Lower leg skin (tissue), 4 donors: ENCODE results near the gene CLRN3. TPM values are rescaled to one million over a fixed set of nuclear protein-coding genes. Genes with fewer than 3 reads are reported as not detected.

Experiments
- DNase-seq, 2 donors: peaks; one replicate each; pipeline ENCODE4 v3.0.0-alpha.2; 2019; ENCODE audit warnings: low spot score in 2 of 2
- H3K4me3 ChIP-seq: fragments of 200-600 bp; sonication (generic); 2 replicates; pipeline ENCODE4 v1.5.1; 2017; ENCODE audit warnings: mild to moderate bottlenecking, low read depth; ENCODE audit not compliant: poor library complexity, severe bottlenecking
- CTCF ChIP-seq, 3 donors: fragments of 450-650 bp; IDR thresholded peaks; one replicate each; pipeline ENCODE4 v1.5.1; 2016; ENCODE audit warnings: antibody characterized with exemption in 3 of 3, mild to moderate bottlenecking in 3 of 3, moderate library complexity in 2 of 3
- POLR2A ChIP-seq, 2 donors: fragments of 450-650 bp; IDR thresholded peaks; one replicate each; pipeline ENCODE4 v1.6.1; 2016 to 2017; ENCODE audit warnings: antibody characterized with exemption in 2 of 2, mild to moderate bottlenecking in 1 of 2, moderate library complexity in 1 of 2
- whole genome bisulfite sequencing, 2 donors: methylation state at CpG; one replicate each; pipeline ENCODE4 v1.1.5; 2018; 5-methylcytosine and 5-hydroxymethylcytosine counted together
- intact Hi-C: fragments of 100-400 bp; cut with DNase I; formaldehyde crosslinking; loops from one replicate; pipeline ENCODE4 v1.15.0; 2023; ENCODE audit warnings: low total_unique reads
- total RNA-seq, 4 donors: library from RNA; depleted of rRNA; stranded (reverse); fragments of >200 nt; gene quantifications; one replicate each; pipeline ENCODE4 v1.1.0, GENCODE V29; 2016

CLRN3 gene
- total RNA-seq, 4 donors from 2014 or later, result not detected

DNA sequence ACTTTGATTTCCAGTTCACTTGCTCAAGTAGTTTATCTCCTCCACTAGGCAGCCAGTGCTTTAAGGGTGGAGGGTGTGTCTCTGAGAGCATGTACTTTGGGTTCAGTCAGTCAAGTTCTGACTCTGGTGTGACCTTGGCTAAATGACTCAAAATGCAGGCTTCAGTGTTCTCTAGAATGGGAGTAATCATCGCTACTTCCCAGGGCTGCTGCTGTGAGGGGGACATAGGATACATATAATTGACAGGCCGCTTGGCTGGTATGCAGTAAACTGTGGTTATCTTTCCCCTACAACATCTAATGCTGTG lies 17.7 kb upstream of the CLRN3 start:
- TF ChIP-seq CTCF (IDR thresholded peaks at IDR 0.05) (no peak), POLR2A (IDR thresholded peaks at IDR 0.05) (no peak)

DNA sequence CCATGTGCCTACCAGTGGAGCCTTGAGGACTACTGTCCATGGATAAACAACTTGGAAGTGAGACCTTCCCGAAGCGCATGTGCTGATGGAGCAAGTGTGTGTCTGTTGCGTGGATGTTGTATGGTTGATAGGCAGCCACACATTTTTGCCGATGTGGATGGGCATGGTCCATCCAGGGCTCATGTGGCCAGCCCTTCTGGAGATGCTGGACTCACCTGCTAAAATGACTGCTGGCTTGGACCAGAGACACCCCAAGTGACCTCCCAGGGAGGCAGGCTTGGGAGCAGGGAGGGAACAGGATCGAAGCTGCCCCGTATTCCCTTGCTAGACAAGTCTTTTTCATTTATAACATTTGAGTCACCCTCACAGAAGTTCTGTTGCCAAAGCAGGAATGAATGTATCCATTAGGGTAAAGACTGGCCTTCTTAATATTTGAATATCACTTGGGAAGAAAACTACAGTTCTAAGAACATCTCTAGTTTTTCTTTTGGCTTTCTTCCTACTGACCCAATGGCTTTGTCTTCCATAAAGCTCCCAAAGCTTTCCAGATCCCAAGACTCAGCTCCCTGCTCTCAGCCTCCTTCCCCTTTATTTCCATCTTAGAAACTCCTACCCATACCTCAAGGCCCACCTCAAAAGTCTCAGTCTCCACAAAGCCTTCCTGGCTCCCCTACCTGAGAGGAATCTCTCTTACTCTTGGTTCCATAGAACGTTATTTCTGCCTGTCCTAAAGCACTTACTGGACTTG lies 17.1 kb upstream of the CLRN3 start:
- peak in 1 of 2 donors; percentile 49 for DNase-seq
- no peak overlapping the region for H3K4me3 ChIP-seq
- WGBS, 2 donors, result 89 to 92% methylated on average over 7 of the region's 7 CpGs
- TF ChIP-seq POLR2A (IDR thresholded peaks at IDR 0.05), result no peak
- no peak for TF ChIP-seq CTCF (IDR thresholded peaks at IDR 0.05)
- intact Hi-C loops, result loop anchor here (10.0 kb wide), 1 partner anchor 155 kb away; no protein-coding TSS in a partner anchor

More for the DNA sequence above, 17.7 kb upstream of the CLRN3 start:
- intact Hi-C loops, result no loop called here
- 95 to 100% methylated on average over 2 of the region's 2 CpGs for WGBS, 2 donors
- peak in 1 of 2 donors; percentile 31 for DNase-seq
- H3K4me3 ChIP-seq, result no peak overlapping the region

DNA sequence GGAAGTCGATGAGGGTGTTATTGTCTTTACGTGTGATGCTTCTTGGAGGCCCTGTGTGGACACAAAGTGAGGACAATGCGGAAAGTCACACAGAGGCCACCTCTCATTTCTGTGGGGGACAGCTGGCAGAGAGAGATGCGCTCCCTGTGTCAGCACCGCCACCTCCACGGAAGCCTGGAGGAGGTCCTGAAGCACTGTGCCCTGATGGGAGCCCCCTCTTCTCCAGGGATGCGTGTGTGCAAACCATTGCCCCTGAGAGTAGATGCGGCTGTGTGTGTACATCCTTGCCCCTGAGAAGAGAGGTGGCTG lies 16.2 kb upstream of the CLRN3 start:
- intact Hi-C loops, result loop anchor here (10.0 kb wide), 1 partner anchor 156 kb away; no protein-coding TSS in a partner anchor
- peak in 1 of 2 donors; percentile 62 for DNase-seq
- no peak for TF ChIP-seq CTCF (IDR thresholded peaks at IDR 0.05)
- no peak for TF ChIP-seq POLR2A (IDR thresholded peaks at IDR 0.05)
- H3K4me3 ChIP-seq, result no peak overlapping the region
- 82 to 86% methylated on average over 7 to 8 of the region's 8 CpGs for WGBS, 2 donors

- no peak for TF ChIP-seq POLR2A (IDR thresholded peaks at IDR 0.05)
- no peak for TF ChIP-seq CTCF (IDR thresholded peaks at IDR 0.05)
- intact Hi-C loops, result loop anchor here (10.0 kb wide), 1 partner anchor 156 kb away; no protein-coding TSS in a partner anchor
- WGBS, 2 donors, result 56 to 61% methylated on average over 13 of the region's 13 CpGs
- H3K4me3 ChIP-seq, result no peak overlapping the region
- peak in 1 of 2 donors; percentile 75 for DNase-seq
Observed at GRCh38 chr10:127908106-127908958, 15.6 kb upstream of the CLRN3 start.

GRCh38 chr10:127907411-127908105 lies 14.8 kb upstream of the CLRN3 start:
- DNase-seq, result peak in 1 of 2 donors; percentile 90
- 4 to 5% methylated on average over 28 to 30 of the region's 65 CpGs for WGBS, 2 donors
- H3K4me3 ChIP-seq, result peak overlapping the region; percentile 38
- intact Hi-C loops, result loop anchor here (10.0 kb wide), 1 partner anchor 157 kb away; no protein-coding TSS in a partner anchor
- no peak for TF ChIP-seq POLR2A (IDR thresholded peaks at IDR 0.05)
- TF ChIP-seq CTCF (IDR thresholded peaks at IDR 0.05), result no peak
